ENCODE measurements around the gene SMAD7. TPM values are rescaled to one million over a fixed set of nuclear protein-coding genes. Genes with fewer than 3 reads are reported as not detected.

Gene SMAD7
- total and polyA plus RNA-seq, 10 of the 15 experiments (the other 5 are each of a cell fraction or from before 2014, with no cell fraction given): 1.3 to 22.5 (median 8.0) TPM

- TF ChIP-seq ZNF687 (IDR thresholded peaks at IDR 0.05) (no peak), EED (IDR thresholded peaks at IDR 0.05; ENCODE audit: low read depth) (peak; percentile 8; the same call in 1 of the 2 replicates), ZBTB40 (IDR thresholded peaks at IDR 0.05; ENCODE audit: borderline replicate concordance) (no peak), RBBP5 (conservative IDR thresholded peaks at IDR 0.05) (no peak), TCF3 (IDR thresholded peaks at IDR 0.05; ENCODE audit: borderline replicate concordance, insufficient read depth, low read depth, low read length) (no peak), MXI1 (IDR thresholded peaks at IDR 0.05; ENCODE audit: low read depth, low read length) (no peak), ETV6 (conservative IDR thresholded peaks at IDR 0.05 in 1 of 2, IDR thresholded peaks at IDR 0.05 in 1 of 2; ENCODE audit: borderline replicate concordance in 1 of 2, low read depth in 1 of 2) (no peak; a peak in 1 of 4 replicates), NBN (IDR thresholded peaks at IDR 0.05) (peak; percentile 19; the same call in 1 of the 2 replicates), NKRF (conservative IDR thresholded peaks at IDR 0.05) (no peak), NFIC (IDR thresholded peaks at IDR 0.05; ENCODE audit: low read depth, low read length) (peak; percentile 68; the same call in 1 of the 2 replicates), RELB (IDR thresholded peaks at IDR 0.05; ENCODE audit: low read depth) (0 out of 2 replicates have a peak, but pooled peaks have one; percentile 56), IRF4 (IDR thresholded peaks at IDR 0.05; ENCODE audit: low read depth, low read length) (peak; percentile 91), HDAC6 (IDR thresholded peaks at IDR 0.05; ENCODE audit: unreplicated experiment) (no peak), CREB1 (IDR thresholded peaks at IDR 0.05; ENCODE audit: low read depth) (peak; percentile 97), SP1 (IDR thresholded peaks at IDR 0.05; ENCODE audit: low read depth, low read length) (peak; percentile 18)
These were observed 18.9 kb downstream of the SMAD7 start (continued) for GRCh38 chr18:48931680-48932461.
